HG03558 (cell line): Measurements from ENCODE around the gene CAPN3.

ENCODE experiments used
- ATAC-seq: cut with Tn5 transposase; IDR thresholded peaks from one replicate; pipeline ENCODE4 v1.9.1; 2021; ENCODE audit warnings: moderate number of reproducible peaks; ENCODE audit not compliant: unreplicated experiment; ENCODE audit errors: extremely low read depth

CAPN3 gene

DNA sequence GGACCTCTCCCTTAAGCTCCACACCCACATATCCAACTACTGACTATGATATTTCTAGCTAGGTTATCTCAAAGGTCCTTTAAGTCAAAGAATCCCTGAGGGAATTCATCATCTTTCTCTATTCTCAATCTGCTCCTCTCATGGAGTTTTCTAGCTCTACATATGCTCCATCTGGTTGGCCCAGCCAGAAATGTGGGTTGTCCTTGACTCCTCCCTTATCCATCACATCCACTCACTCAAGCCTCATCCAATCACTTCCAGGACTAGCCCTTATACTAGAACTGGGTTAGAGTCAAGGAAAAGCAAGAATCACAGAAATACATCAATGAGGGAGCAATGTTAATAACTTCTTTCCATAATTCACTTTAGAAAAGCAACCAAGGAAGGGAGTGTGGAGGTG, 86.2 kb downstream of the CAPN3 start:
- ATAC-seq: no peak

DNA sequence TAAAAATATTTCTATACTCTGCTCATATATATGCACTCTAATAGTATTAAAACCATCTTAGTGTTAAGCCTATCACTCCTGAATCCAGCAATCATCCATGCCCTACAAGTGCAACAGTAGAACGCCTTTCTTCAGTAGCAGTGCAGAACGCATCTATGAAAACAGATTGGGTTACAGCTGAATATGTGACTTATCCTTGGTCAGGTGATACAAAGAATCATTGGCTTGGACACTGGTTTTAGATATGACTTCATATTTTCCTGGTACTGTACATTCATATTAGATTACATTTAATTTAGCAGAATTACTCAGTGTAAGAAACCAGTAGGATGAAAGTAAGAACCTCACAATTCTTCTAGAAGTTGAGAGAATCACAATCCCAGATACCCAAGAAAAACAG, 88.3 kb downstream of the CAPN3 start:
- no peak for ATAC-seq

DNA sequence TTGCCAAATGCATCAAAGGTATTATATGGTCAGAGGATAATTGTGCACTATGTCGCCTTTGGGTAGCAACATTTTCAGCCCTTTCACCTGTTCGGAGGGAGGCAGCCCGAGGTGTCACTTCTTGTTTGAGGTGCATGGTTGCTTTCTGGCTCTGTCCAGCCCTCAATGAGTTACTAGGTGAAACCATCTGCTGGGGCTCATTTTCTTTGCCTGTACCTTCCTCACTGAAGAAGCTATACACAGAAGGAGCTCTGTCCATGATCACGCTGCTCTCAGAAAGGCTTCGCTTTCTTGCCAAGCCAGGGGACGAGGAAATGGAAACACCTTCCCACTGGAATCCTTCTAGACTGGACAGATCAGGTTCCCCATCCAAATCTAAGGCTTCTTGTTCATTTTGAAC, 89.0 kb downstream of the CAPN3 start:
- ATAC-seq: no peak

DNA sequence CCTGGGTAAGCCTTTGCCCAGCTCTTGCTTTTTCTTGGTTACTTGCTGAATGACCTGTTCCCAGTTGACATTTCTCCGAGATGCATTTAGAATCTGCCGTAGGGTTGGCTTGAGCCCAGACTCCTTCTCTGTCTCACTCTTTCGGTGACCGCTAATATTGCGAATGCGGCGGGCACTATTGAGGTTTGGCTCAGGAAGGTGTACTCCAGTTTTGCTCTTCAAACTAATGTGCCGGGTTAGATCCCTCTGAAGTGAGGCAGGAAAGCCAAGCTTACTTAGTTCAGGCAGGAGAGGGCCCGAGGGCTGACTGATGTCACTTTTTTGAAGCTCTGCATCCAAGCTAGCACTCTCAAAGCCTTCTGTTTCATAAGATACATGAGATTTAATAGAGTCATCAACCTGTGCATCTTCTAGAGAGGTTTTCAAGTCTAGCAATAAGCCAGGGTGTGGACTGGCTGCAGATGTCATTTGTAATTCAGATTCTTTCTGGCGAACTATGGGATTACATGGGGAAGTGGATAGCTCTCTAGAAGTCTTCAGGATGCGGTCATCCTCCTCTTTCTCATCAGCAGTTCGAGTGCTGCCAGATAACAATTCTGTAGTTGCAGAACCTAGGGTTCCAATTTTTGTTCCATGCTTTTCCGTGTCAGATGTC, 90.6 kb downstream of the CAPN3 start:
- no peak for ATAC-seq

DNA sequence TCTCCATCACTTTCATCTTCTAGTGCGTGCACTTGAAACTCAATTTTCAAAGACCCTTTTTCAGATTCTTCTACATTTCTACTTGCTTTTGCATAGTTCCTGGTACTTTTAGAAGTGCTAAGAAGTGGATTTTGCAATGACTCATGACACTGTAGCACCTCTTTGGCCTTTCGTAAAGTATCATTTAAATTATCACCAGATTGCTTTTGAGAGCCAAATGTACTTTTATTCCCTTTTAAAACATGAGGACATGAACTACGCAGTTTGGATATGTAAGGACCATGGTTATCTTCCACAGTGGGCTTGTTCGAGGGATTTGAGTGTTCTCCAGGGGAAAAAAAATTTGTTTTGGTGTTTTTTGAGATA, 91.1 kb downstream of the CAPN3 start:
- ATAC-seq: no peak

DNA sequence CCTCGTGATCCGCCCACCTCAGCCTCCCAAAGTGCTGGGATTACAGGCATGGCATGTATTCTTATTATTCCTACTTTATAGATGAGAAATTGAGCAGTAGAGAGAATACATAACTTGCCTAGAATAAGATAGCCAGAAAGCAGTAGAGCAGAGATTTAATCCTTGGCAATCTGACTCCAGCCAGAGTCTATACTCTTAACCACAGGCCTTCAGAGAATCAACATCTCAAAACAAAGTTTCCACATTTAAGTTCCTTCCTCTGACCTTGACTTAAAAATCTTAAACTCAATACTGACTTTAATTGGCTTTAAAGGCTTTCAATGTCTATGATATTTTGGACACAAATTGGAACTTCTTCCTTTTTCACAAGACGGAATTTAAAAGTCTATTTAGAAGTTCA, 94.5 kb downstream of the CAPN3 start:
- no peak for ATAC-seq

DNA sequence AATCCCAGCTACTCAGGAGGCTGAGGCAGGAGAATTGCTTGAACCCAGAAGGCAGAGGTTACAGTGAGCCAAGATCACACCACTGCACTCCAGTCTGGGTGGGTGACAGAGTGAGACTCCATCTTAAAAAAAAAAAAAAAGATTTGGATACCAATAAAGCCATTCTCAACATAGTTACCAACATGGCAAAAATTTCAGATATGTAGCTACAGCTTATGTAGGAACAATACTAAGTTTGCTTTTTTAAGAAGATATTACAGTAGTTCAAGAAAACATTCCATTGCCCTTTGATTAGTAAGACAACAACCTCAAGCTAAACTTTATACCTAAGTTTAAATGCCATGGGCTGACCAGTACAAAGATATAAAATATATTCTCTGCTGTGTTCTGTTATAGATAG, 97.2 kb downstream of the CAPN3 start:
- no peak for ATAC-seq

DNA sequence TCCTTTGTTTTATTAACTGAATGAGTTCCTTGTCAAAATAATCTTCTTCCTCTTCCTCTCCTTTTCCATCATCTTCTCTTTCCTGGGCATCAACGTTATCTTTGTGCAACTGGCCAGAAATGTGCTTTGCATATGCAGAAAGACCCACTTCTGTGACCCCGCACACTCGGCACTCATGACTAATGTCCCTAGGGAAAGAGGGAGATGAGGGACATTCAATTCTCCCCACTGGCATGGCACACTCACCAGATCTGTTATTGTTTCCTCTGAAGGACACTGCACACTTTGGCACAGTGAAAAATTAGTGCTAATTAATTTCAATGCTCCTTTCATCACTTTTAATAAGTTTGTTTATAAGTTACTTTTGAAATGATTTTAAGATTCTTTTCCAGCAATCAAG, 97.7 kb downstream of the CAPN3 start:
- ATAC-seq: no peak

DNA sequence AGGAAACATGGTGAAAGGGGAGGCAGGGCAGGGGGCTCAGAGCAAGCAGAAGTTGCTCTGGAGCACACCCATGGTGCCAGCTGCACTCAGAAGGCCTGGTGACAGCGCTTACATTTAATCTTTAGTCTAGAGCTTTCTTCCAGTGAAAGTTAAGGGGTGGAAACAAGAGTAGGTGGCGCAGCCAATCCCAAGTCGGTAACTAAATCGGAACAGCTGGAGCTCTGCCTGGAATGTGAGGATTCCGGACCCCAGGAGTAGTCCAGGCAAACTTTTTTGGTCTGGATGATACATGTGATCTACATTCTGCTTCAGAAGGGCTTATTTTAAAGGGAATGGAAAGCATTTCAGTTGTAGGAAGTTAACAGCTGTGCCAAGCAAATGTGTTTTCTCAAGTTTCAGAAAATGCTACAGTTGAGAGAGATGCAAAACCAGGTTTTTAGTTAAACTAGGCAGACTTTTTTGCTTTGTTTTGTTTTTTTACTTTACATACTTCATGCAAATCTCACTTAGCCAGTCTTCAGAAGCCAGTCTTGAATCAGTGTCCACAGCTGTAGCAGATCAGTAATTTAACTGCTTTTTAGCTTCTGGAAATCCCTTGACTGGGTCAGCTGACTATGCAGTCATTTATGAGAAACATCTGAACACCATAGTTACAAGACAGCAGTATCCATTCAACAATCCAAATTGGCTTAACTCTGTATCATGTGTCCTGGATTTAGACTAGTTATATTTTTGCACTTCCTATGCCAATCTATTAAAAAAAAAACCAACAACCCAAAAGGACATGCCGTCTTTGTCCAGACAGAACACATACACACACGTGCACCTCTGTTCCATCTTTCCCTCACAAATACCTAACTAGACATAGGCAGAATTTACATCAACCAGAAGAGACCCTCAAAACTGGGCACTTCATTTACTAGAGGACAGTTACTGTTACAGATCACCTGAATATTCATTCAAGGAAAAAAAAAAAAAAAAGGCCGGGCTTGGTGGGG, 98.4 kb downstream of the CAPN3 start:
- peak; percentile 56 for ATAC-seq

DNA sequence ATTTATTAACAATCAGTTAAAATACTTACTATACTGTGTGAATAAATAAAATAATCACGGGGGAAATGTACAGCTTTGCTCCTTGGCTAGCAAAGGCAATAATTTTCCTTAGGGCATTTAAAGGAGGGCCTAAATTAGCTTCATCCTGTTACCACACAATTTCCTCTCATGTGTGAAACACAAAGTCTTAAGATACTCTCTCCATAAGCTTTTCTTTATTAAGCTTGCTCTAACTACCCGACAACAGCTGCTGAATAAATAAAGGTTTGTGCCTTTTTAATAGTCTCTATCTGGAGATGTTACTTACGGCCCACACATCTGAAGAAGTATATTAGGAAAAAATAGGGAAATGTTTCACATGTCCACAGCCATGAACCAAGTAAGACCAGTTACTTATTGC, 102.0 kb downstream of the CAPN3 start:
- ATAC-seq: no peak
